HK-2 (cell line): ENCODE data around the gene WHRN.

Experiments
- DNase-seq: peaks from one replicate; pipeline ENCODE4 v3.0.0-alpha.2; 2018; ENCODE audit not compliant: unreplicated experiment

The WHRN gene

DNA sequence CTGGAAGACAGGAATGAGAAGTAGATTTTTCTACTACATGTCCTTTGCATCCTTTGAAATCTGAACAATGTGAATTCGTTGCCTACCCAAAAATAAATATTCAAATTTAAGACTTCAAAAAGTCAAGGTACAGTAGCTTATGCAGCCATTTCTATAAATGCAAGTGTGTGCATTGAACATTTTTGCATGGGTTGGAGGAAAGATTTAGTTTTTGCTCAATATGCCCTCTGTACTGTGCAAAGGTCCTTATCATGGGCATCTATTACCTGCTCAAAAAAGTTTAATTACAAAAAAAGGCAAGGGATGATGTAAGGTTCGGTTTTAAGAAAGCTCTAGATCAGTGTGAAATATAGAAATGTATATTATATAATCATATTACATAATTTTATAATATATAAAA lies 140.1 kb downstream of the WHRN start:
- no peak for DNase-seq

- DNase-seq = peak; percentile 69
Observed at GRCh38 chr9:114364134-114365041, 140.9 kb downstream of the WHRN start.

DNA sequence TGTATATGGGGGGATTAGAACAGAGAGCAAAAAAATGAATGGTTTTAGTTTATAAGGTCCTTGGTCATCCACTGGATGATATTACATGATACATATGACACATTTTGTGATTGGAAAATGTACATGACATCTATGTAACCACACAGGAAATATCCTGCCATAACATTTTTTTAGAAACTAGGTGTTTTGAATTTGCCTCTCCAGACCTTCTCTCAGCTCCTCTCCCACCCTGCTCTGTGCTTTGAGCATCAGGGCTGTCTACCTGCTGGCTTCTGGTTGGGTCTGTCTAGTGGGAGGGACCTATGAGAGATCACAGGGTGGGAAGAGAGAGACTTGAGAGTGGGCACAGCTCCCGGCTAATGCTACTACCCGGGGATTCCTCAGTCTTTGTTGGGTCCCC lies 141.8 kb downstream of the WHRN start:
- DNase-seq = no peak

GRCh38 chr9:114362394-114362793 lies 142.9 kb downstream of the WHRN start:
- DNase-seq = no peak

DNA sequence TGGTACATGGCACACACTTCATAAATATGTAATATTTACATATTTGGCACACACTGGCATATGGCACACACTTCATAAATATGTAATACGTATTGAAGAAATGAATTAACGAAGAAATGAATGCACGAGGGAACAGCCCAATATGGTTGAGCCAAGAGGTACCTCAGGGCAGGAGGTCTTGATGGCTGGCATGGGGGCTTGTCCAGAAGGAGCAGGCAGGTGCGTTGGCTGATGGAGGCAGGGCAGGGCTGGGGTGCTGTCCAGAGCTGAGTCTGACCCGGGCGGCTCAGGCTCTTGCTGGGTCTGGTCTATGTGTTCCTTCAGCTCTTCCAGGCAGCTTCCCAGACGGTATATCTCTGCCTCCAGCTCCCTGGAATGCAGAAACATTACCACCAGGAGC lies 143.7 kb downstream of the WHRN start:
- DNase-seq = no peak

GRCh38 chr9:114359801-114360200 lies 145.5 kb downstream of the WHRN start:
- DNase-seq = no peak

DNA sequence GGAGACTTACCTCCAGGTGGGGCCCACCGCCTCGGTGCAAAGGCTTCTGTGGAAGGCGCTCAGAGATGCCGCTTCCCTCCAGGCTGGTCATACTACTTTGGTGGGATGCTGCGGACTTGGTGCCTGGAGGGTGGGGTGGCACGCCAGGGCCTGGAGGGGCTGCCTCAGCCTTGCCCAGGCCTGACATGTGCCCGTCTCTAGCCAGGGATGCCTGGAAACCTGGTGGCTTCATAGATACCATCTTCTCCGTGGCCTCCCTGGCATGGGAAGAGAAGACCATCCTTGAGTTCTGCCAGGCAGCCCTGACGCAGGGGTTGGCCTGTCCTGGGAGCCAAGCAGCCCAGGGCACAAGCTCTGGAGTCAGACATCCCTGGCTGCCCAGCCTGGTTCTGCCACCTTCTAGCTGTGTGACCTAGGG lies 147.4 kb downstream of the WHRN start:
- no peak for DNase-seq

DNA sequence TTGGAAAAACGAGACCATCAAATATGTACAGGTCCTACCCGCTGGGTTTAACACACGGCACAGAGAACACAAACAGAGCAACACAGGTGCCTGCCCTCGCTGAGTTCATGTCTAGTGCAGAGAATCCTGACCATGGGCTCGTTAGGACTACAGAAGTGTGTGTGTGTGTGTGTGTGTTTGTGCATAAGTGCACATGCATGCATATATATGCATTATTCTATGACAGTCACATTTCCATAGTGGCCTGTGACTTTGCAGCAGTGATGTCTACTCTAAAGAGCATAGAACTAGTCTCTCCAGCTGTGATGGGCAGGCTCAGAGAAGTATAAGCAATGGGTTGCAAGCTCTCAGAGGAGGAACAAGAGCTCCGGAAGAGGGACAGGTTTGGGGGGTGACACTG lies 147.9 kb downstream of the WHRN start:
- DNase-seq = no peak

GRCh38 chr9:114356792-114357191 lies 148.5 kb downstream of the WHRN start:
- DNase-seq = no peak

GRCh38 chr9:114355821-114356220 lies 149.5 kb downstream of the WHRN start:
- no peak for DNase-seq
